Caco-2 (cell line): ENCODE results near the gene TAAR8. TPM values are rescaled to one million over a fixed set of nuclear protein-coding genes. Genes with fewer than 3 reads are reported as not detected.

ENCODE experiments used
- BruUV-seq: library from RNA; stranded (reverse); fragments of 400-500 nt; replicated peaks from 2 replicates; lab custom pipeline; 2021; lab: Mats Ljungman, UMichigan
- CTCF ChIA-PET: fragments of 300-600 bp; sonication (Branson Sonifier 250); formaldehyde crosslinking; loops from one replicate; lab custom pipeline; 2022; ENCODE audit warnings: antibody characterized with exemption; lab: Charles Lee
- POLR2A ChIA-PET: fragments of 300-600 bp; sonication (Branson Sonifier 250); formaldehyde crosslinking; loops from one replicate; lab custom pipeline; 2022; ENCODE audit warnings: antibody characterized with exemption; lab: Charles Lee
- DNase-seq, 2 experiments: peaks; one replicate each; pipeline versions ENCODE4 v3.0.0 to v3.0.0-alpha.2; 2020 to 2022
- H3K27me3 ChIP-seq: replicated peaks from 2 replicates; pipeline ENCODE4 v1.6.0; 2011; ENCODE audit warnings: low read length; ENCODE audit not compliant: control insufficient read depth, insufficient read depth
- H3K36me3 ChIP-seq: 2 replicates; pipeline ENCODE4 v1.5.1; 2011; ENCODE audit warnings: low read length; ENCODE audit not compliant: control insufficient read depth, insufficient read depth
- H3K4me1 ChIP-seq: fragments of 250-450 bp; sonication (Bioruptor Pico); 2 replicates; pipeline ENCODE4 v1.5.1; 2020; ENCODE audit warnings: mild to moderate bottlenecking
- H3K4me3 ChIP-seq: 2 replicates; pipeline ENCODE4 v1.5.1; 2011; ENCODE audit warnings: low read depth, mild to moderate bottlenecking, control low read depth, low read length
- H3K9me3 ChIP-seq: fragments of 250-450 bp; sonication (Bioruptor Pico); 2 replicates; pipeline ENCODE4 v1.5.1; 2020; ENCODE audit warnings: mild to moderate bottlenecking, moderate library complexity
- H3K27ac Mint-ChIP-seq: one replicate; pipeline ENCODE4 v1.8.0; 2022; ENCODE audit warnings: mixed read lengths; ENCODE audit not compliant: unreplicated experiment
- H3K27me3 Mint-ChIP-seq: one replicate; pipeline ENCODE4 v1.8.0; 2022; ENCODE audit warnings: mixed read lengths; ENCODE audit not compliant: insufficient read depth, unreplicated experiment
- H3K36me3 Mint-ChIP-seq: one replicate; pipeline ENCODE4 v1.8.0; 2022; ENCODE audit warnings: mild to moderate bottlenecking, mixed read lengths; ENCODE audit not compliant: insufficient read depth, unreplicated experiment
- H3K4me1 Mint-ChIP-seq: one replicate; pipeline ENCODE4 v1.8.0; 2022; ENCODE audit warnings: low read depth, mixed read lengths; ENCODE audit not compliant: unreplicated experiment
- H3K4me3 Mint-ChIP-seq: one replicate; pipeline ENCODE4 v1.8.0; 2022; ENCODE audit warnings: mild to moderate bottlenecking, moderate library complexity, mixed read lengths; ENCODE audit not compliant: unreplicated experiment
- H3K9me3 Mint-ChIP-seq: one replicate; pipeline ENCODE4 v1.8.0; 2022; ENCODE audit warnings: mixed read lengths; ENCODE audit not compliant: unreplicated experiment
- intact Hi-C: fragments of 100-400 bp; cut with micrococcal nuclease; formaldehyde crosslinking; loops from one replicate; pipeline ENCODE4 v1.10.0; 2022; ENCODE audit not compliant: unreplicated experiment
- total RNA-seq: library from RNA; stranded (reverse); gene quantifications from 2 replicates; pipeline ENCODE4 v1.2.3, GENCODE V29; 2022
- TF ChIP-seq, protein P1 (sequence below), 2 experiments: fragments of 200-600 bp in 1 of 2; IDR thresholded peaks; 1 replicate in 1 of 2; 2 replicates in 1 of 2; pipeline versions ENCODE4 v1.5.1 to v1.8.0; 2011 to 2022; ENCODE audit warnings: antibody characterized with exemption in 1 of 2, control low read depth in 1 of 2, inconsistent platforms in 1 of 2, low read depth in 1 of 2, low read length in 1 of 2, mild to moderate bottlenecking in 1 of 2, moderate library complexity in 1 of 2; ENCODE audit not compliant: insufficient read depth in 1 of 2, severe bottlenecking in 1 of 2, unreplicated experiment in 1 of 2

The TAAR8 gene
- total RNA-seq, 1 experiment from 2014 or later = not detected

DNA sequence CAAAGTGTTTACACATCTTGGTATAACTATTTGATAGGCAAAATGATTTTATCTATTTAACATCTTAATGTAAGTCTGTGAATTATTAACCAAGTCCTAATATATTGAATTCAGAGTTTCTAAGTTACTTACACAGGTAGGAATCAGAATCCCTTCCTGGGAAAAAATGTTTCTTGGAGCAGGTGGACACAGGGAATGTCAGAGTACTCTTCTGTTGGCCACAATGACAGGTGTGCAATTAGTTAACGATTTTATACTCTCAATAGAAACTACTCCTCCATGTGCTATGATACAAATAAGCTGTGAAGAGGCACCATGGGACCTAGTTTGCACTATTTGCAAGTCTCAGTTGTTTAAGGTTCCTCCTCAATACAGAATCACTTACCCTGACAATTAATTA, 37.9 kb downstream of the TAAR8 start:
- no peak for DNase-seq
- Mint-ChIP-seq H3K4me1 (no peaks in the 10 kb centered on the region), H3K9me3 (no peaks in the 10 kb centered on the region), H3K4me3 (no peak overlapping the region), H3K36me3 (no peaks in the 10 kb centered on the region), H3K27ac (no peak overlapping the region), H3K27me3 (no peaks in the 10 kb centered on the region)
- ChIA-PET POLR2A (no interaction called here), CTCF (no interaction called here)
- intact Hi-C loops = loop anchor here (10.0 kb wide), 1 partner anchor 56 kb away; the partner anchor contains the start of gene TAAR9
- Histone ChIP-seq H3K4me3 (no peak overlapping the region), H3K4me1 (no peaks in the 10 kb centered on the region), H3K36me3 (no peaks in the 10 kb centered on the region), H3K27me3 (no peaks in the 10 kb centered on the region), H3K9me3 (no peaks in the 10 kb centered on the region)
- TF ChIP-seq, protein P1, sequence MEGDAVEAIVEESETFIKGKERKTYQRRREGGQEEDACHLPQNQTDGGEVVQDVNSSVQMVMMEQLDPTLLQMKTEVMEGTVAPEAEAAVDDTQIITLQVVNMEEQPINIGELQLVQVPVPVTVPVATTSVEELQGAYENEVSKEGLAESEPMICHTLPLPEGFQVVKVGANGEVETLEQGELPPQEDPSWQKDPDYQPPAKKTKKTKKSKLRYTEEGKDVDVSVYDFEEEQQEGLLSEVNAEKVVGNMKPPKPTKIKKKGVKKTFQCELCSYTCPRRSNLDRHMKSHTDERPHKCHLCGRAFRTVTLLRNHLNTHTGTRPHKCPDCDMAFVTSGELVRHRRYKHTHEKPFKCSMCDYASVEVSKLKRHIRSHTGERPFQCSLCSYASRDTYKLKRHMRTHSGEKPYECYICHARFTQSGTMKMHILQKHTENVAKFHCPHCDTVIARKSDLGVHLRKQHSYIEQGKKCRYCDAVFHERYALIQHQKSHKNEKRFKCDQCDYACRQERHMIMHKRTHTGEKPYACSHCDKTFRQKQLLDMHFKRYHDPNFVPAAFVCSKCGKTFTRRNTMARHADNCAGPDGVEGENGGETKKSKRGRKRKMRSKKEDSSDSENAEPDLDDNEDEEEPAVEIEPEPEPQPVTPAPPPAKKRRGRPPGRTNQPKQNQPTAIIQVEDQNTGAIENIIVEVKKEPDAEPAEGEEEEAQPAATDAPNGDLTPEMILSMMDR (IDR thresholded peaks at IDR 0.05; ENCODE audit: insufficient read depth in 1 of 2, low read depth in 1 of 2, low read length in 1 of 2, severe bottlenecking in 1 of 2, unreplicated experiment in 1 of 2) = no peak
- BruUV-seq = no TSS peak

DNA sequence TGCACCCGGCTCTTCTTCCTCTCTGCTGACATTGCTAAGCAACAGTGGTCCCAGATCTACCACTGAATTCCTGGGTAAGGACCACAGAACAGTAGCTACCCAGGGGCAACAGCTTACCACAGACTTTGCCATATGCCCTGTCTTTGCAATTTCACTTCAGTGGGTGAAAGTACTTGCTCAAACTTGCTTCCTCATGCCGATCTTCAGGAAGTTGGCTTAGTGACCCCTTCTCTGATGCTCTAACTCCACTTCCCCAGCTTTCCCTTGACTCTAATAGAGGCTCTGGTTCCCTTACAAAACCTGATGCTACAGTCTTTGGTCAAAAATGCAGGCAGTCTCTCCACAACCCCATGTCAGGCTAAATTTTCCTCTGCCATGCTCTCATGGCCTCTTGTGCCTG, 40.4 kb downstream of the TAAR8 start:
- Mint-ChIP-seq H3K27ac (no peak overlapping the region), H3K9me3 (no peaks in the 10 kb centered on the region), H3K27me3 (no peaks in the 10 kb centered on the region), H3K4me1 (no peaks in the 10 kb centered on the region), H3K36me3 (no peaks in the 10 kb centered on the region), H3K4me3 (no peak overlapping the region)
- DNase-seq = no peak
- H3K4me1 ChIP-seq = no peaks in the 10 kb centered on the region
- H3K27me3 ChIP-seq = no peaks in the 10 kb centered on the region
- BruUV-seq = no TSS peak
- no peaks in the 10 kb centered on the region for H3K36me3 ChIP-seq
- ChIA-PET POLR2A (no interaction called here), CTCF (no interaction called here)
- H3K9me3 ChIP-seq = no peaks in the 10 kb centered on the region
- TF ChIP-seq, protein P1 (IDR thresholded peaks at IDR 0.05; ENCODE audit: insufficient read depth in 1 of 2, low read depth in 1 of 2, low read length in 1 of 2, severe bottlenecking in 1 of 2, unreplicated experiment in 1 of 2) = no peak
- H3K4me3 ChIP-seq = no peak overlapping the region
- intact Hi-C loops = loop anchor here (10.0 kb wide), 1 partner anchor 58 kb away; the partner anchor contains the start of gene TAAR9

DNA sequence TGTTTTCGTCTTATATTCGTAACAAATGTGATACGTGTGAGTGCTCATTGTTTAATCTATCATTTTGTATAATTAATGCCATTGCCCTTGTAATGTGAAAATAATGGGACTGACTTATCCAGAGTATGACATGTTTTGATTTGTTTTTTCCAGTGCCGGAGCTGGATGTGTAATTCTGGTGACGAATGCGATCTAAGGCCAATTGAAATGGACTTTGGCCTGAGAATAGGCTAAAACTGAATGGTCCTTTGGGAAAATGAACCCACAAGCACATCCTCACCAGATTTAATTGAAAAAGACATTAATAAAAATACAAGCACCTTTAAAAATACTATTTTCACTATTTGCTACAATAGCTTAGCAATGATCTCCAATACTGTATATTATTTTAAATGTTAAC, 43.7 kb downstream of the TAAR8 start:
- ChIA-PET POLR2A (no interaction called here), CTCF (no interaction called here)
- no peaks in the 10 kb centered on the region for H3K36me3 Mint-ChIP-seq
- DNase-seq = no peak
- no peak overlapping the region for H3K4me3 Mint-ChIP-seq
- Histone ChIP-seq H3K4me3 (no peak overlapping the region), H3K36me3 (no peaks in the 10 kb centered on the region), H3K4me1 (peaks cover 6% of the 10 kb centered on the region; the same call in 1 of the 2 replicates), H3K27me3 (no peaks in the 10 kb centered on the region), H3K9me3 (no peaks in the 10 kb centered on the region)
- H3K27me3 Mint-ChIP-seq = no peaks in the 10 kb centered on the region
- TF ChIP-seq, protein P1 (IDR thresholded peaks at IDR 0.05; ENCODE audit: insufficient read depth in 1 of 2, low read depth in 1 of 2, low read length in 1 of 2, severe bottlenecking in 1 of 2, unreplicated experiment in 1 of 2) = no peak
- BruUV-seq = no TSS peak
- peaks cover 7% of the 10 kb centered on the region for H3K4me1 Mint-ChIP-seq
- intact Hi-C loops = loop anchor here (5.0 to 10.0 kb wide), 2 partner anchors 61 to 121 kb away; partner anchors contain the start of gene TAAR9
- H3K9me3 Mint-ChIP-seq = no peaks in the 10 kb centered on the region
- H3K27ac Mint-ChIP-seq = no peak overlapping the region
